Neural progenitor cell (in vitro differentiated cells): ENCODE measurements around the gene PIP4P1.

Source experiments
- EZH2phosphoT487 ChIP-seq: fragments of 200-600 bp; sonication (generic); IDR thresholded peaks from 2 replicates; pipeline ENCODE4 v1.6.1; 2017; ENCODE audit warnings: antibody characterized with exemption
- TF ChIP-seq, protein P1 (sequence below): fragments of 200-600 bp; sonication (generic); IDR thresholded peaks from 2 replicates; pipeline ENCODE4 v1.5.1; 2017; ENCODE audit warnings: antibody characterized with exemption, mild to moderate bottlenecking

DNA sequence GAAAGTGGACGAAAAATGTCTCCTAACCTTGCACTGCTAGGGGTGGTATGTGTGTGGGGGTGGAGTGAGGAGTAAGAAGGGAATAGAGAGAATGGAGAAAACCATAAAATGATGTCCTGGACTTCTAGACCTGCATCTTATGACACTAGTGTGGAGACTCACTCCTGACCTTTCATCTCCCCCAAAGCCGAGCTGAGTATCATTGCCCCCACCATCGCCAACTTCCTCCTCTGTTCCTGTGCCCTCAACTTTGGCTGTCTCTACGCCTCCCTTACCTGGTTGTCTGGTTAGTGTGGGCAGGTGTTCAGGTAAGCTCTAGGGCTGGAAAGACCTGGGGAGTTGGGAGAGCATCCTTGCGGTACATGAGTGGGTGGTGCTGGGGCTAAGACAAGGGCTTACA, 20.8 kb downstream of the PIP4P1 start:
- TF ChIP-seq, protein P1, sequence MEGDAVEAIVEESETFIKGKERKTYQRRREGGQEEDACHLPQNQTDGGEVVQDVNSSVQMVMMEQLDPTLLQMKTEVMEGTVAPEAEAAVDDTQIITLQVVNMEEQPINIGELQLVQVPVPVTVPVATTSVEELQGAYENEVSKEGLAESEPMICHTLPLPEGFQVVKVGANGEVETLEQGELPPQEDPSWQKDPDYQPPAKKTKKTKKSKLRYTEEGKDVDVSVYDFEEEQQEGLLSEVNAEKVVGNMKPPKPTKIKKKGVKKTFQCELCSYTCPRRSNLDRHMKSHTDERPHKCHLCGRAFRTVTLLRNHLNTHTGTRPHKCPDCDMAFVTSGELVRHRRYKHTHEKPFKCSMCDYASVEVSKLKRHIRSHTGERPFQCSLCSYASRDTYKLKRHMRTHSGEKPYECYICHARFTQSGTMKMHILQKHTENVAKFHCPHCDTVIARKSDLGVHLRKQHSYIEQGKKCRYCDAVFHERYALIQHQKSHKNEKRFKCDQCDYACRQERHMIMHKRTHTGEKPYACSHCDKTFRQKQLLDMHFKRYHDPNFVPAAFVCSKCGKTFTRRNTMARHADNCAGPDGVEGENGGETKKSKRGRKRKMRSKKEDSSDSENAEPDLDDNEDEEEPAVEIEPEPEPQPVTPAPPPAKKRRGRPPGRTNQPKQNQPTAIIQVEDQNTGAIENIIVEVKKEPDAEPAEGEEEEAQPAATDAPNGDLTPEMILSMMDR: no peak
- TF ChIP-seq EZH2phosphoT487: no peak
